OCI-LY3 (cell line): ENCODE results near the gene FOXS1.

Experiments used
- H2AFZ ChIP-seq: fragments of 200-600, 300-600 bp; shearing (Covaris generic); 2 replicates; pipeline ENCODE4 v1.6.0; 2014; ENCODE audit warnings: antibody characterized with exemption, low read depth, low read length
- H3K27ac ChIP-seq: fragments of 200-600, 300-600 bp; sonication (generic); 2 replicates; pipeline ENCODE4 v1.5.1; 2014; ENCODE audit warnings: mild to moderate bottlenecking, low read length, moderate library complexity, mixed read lengths
- H3K27me3 ChIP-seq: fragments of 200-600, 300-600 bp; sonication (generic); 2 replicates; pipeline ENCODE4 v1.6.1; 2014; ENCODE audit warnings: low read depth, low read length, mixed read lengths
- H3K36me3 ChIP-seq: fragments of 200-600, 300-600 bp; sonication (generic); replicated peaks from 2 replicates; pipeline ENCODE3; 2014; ENCODE audit warnings: low read depth, low read length, mixed read lengths
- H3K4me1 ChIP-seq: fragments of 300-600, 200-600 bp; sonication (generic); 2 replicates; pipeline ENCODE4 v1.6.1; 2014; ENCODE audit warnings: low read length, mixed read lengths
- H3K4me2 ChIP-seq: fragments of 200-600, 300-600 bp; sonication (generic); 2 replicates; pipeline ENCODE4 v1.6.1; 2014; ENCODE audit warnings: low read length, mixed read lengths
- H3K4me3 ChIP-seq: fragments of 300-600, 200-600 bp; sonication (generic); 2 replicates; pipeline ENCODE4 v1.5.1; 2014; ENCODE audit warnings: antibody characterized with exemption, mild to moderate bottlenecking, low read length, moderate library complexity
- H3K79me2 ChIP-seq: fragments of 300-600, 200-600 bp; shearing (Covaris generic); 2 replicates; pipeline ENCODE4 v1.6.1; 2014; ENCODE audit warnings: mild to moderate bottlenecking, low read length, mixed read lengths
- H3K9ac ChIP-seq: fragments of 300-600, 200-600 bp; shearing (Covaris generic); 2 replicates; pipeline ENCODE4 v1.6.0; 2014; ENCODE audit warnings: mild to moderate bottlenecking, low read length, moderate library complexity
- H3K9me3 ChIP-seq: fragments of 200-600, 300-600 bp; shearing (Covaris generic); 2 replicates; pipeline ENCODE4 v1.6.1; 2014; ENCODE audit warnings: low read length, mixed read lengths; ENCODE audit not compliant: insufficient read depth
- H4K20me1 ChIP-seq: fragments of 200-600, 300-600 bp; sonication (generic); 2 replicates; pipeline ENCODE4 v1.6.1; 2016; ENCODE audit warnings: low read length, mixed read lengths; ENCODE audit not compliant: insufficient read depth
- CTCF ChIP-seq: fragments of 200-600, 300-600 bp; sonication (generic); IDR thresholded peaks from 2 replicates; pipeline ENCODE4 v1.5.1; 2014; ENCODE audit warnings: antibody characterized with exemption, low read length, low read depth
- EZH2phosphoT487 ChIP-seq: fragments of 200-600 bp; shearing (Covaris generic); IDR thresholded peaks from 2 replicates; pipeline ENCODE4 v1.6.1; 2018; ENCODE audit warnings: antibody characterized with exemption, mixed run types, low read depth

The FOXS1 gene

GRCh38 chr20:31863296-31864085 is 18.1 kb upstream of the FOXS1 start:
- H3K4me1 ChIP-seq, result peaks cover 46% of the 10 kb centered on the region
- H3K4me3 ChIP-seq, result no peak overlapping the region
- H3K9me3 ChIP-seq, result no peaks in the 10 kb centered on the region
- H4K20me1 ChIP-seq, result peaks cover 5% of the 10 kb centered on the region; the same call in 1 of the 2 replicates
- no peak overlapping the region for H3K4me2 ChIP-seq
- no peak overlapping the region for H3K27ac ChIP-seq
- H3K36me3 ChIP-seq, result peaks cover 49% of the 10 kb centered on the region
- no peak overlapping the region for H3K9ac ChIP-seq
- H2AFZ ChIP-seq, result no peak overlapping the region
- H3K79me2 ChIP-seq, result peaks cover 10% of the 10 kb centered on the region
- H3K27me3 ChIP-seq, result peaks cover 20% of the 10 kb centered on the region
- TF ChIP-seq CTCF (no peak), EZH2phosphoT487 (no peak)

GRCh38 chr20:31862506-31862905 is 17.1 kb upstream of the FOXS1 start:
- no peak overlapping the region for H3K4me2 ChIP-seq
- H3K36me3 ChIP-seq, result peaks cover 49% of the 10 kb centered on the region
- TF ChIP-seq EZH2phosphoT487 (no peak), CTCF (no peak)
- peaks cover 42% of the 10 kb centered on the region for H3K4me1 ChIP-seq
- H3K27me3 ChIP-seq, result peaks cover 24% of the 10 kb centered on the region
- no peak overlapping the region for H3K9ac ChIP-seq
- H3K27ac ChIP-seq, result no peak overlapping the region
- no peak overlapping the region for H2AFZ ChIP-seq
- no peak overlapping the region for H3K4me3 ChIP-seq
- no peaks in the 10 kb centered on the region for H3K9me3 ChIP-seq
- H3K79me2 ChIP-seq, result peaks cover 10% of the 10 kb centered on the region
- H4K20me1 ChIP-seq, result peaks cover 5% of the 10 kb centered on the region; the same call in 1 of the 2 replicates

GRCh38 chr20:31862157-31862470 is 16.7 kb upstream of the FOXS1 start:
- Histone ChIP-seq H3K27me3 (peaks cover 25% of the 10 kb centered on the region), H2AFZ (no peak overlapping the region), H3K4me1 (peaks cover 38% of the 10 kb centered on the region), H3K4me3 (peak overlapping the region; percentile 81; the same call in 1 of the 2 replicates), H3K36me3 (peaks cover 46% of the 10 kb centered on the region), H3K27ac (no peak overlapping the region), H3K9ac (no peak overlapping the region), H3K4me2 (peak overlapping the region; percentile 98), H4K20me1 (peaks cover 5% of the 10 kb centered on the region; the same call in 1 of the 2 replicates), H3K9me3 (no peaks in the 10 kb centered on the region), H3K79me2 (peaks cover 7% of the 10 kb centered on the region)
- TF ChIP-seq EZH2phosphoT487 (no peak), CTCF (no peak)

GRCh38 chr20:31861385-31862156 is 16.2 kb upstream of the FOXS1 start:
- peaks cover 30% of the 10 kb centered on the region for H3K27me3 ChIP-seq

More at GRCh38 chr20:31861385-31862156, 16.2 kb upstream of the FOXS1 start:
- no peaks in the 10 kb centered on the region for H3K9me3 ChIP-seq
- TF ChIP-seq EZH2phosphoT487 (no peak), CTCF (no peak)
- H3K4me1 ChIP-seq, result peaks cover 33% of the 10 kb centered on the region
- no peak overlapping the region for H3K27ac ChIP-seq
- H3K36me3 ChIP-seq, result peaks cover 41% of the 10 kb centered on the region
- no peak overlapping the region for H2AFZ ChIP-seq
- peak overlapping the region; percentile 56 for H3K9ac ChIP-seq
- H3K79me2 ChIP-seq, result 0 out of 2 replicates have a peak, but pooled peaks cover 1% of the 10 kb centered on the region
- H4K20me1 ChIP-seq, result peaks cover 5% of the 10 kb centered on the region; the same call in 1 of the 2 replicates
- peak overlapping the region; percentile 98 for H3K4me2 ChIP-seq
- peak overlapping the region; percentile 81 for H3K4me3 ChIP-seq
